SK-N-SH (cell line): ENCODE data around the gene KLHDC8B.

Experiments used
- CTCF ChIP-seq: fragments of 200-600 bp; sonication (generic); IDR thresholded peaks from 2 replicates; pipeline ENCODE4 v1.6.1; 2017; ENCODE audit warnings: antibody characterized with exemption, mild to moderate bottlenecking, moderate library complexity
- ELF1 ChIP-seq: IDR thresholded peaks from 2 replicates; pipeline ENCODE4 v1.4.0; 2012
- MEF2A ChIP-seq: IDR thresholded peaks from 2 replicates; pipeline ENCODE4 v1.4.0; 2012; ENCODE audit warnings: low read depth, borderline replicate concordance
- PBX3 ChIP-seq: IDR thresholded peaks from 2 replicates; pipeline ENCODE4; 2012
- RFX5 ChIP-seq: IDR thresholded peaks from 2 replicates; pipeline ENCODE4 v1.6.1; 2012; ENCODE audit warnings: mild to moderate bottlenecking, improper control_type of control experiment, low read length

- TF ChIP-seq MEF2A: no peak
- TF ChIP-seq PBX3: no peak
- TF ChIP-seq ELF1: no peak
- TF ChIP-seq CTCF: peak; percentile 25
- no peak for TF ChIP-seq RFX5
Measured at GRCh38 chr3:49124991-49125670, 46.3 kb upstream of the KLHDC8B start.
